IMR-90 (cell line): Measurements from ENCODE around the gene TSACC. TPM values are rescaled to one million over a fixed set of nuclear protein-coding genes. Genes with fewer than 3 reads are reported as not detected.

Experiments used
- ATAC-seq: fragments of 200-7000 bp; cut with Tn5 transposase; 2 replicates; pipeline ENCODE4 v1.9.1; 2020; ENCODE audit warnings: low read depth, mild to moderate bottlenecking, moderate library complexity
- BruUV-seq: library from RNA; stranded (reverse); fragments of 400-500 nt; replicated peaks from 2 replicates; lab custom pipeline; 2021; lab: Mats Ljungman, UMichigan
- CTCF ChIA-PET: fragments of 300-600 bp; formaldehyde crosslinking; extraction: SDS; loops from one replicate; lab custom pipeline; 2021; ENCODE audit warnings: antibody characterized with exemption; lab: Yijun Ruan, JAX
- POLR2A ChIA-PET: fragments of 300-600 bp; sonication (Branson Sonifier 250); formaldehyde crosslinking; loops from one replicate; lab custom pipeline; 2022; ENCODE audit warnings: antibody characterized with exemption; ENCODE audit not compliant: unreplicated experiment; lab: Charles Lee
- DNase-seq: peaks from one replicate; pipeline ENCODE4 v3.0.0; 2013
- H2AFZ ChIP-seq: replicated peaks from 2 replicates; pipeline ENCODE3; 2013; ENCODE audit warnings: low read length, mild to moderate bottlenecking; ENCODE audit not compliant: poor library complexity
- H2AK5ac ChIP-seq: 2 replicates; pipeline ENCODE4 v1.6.1; 2013; ENCODE audit warnings: low read depth, low read length, inconsistent platforms
- H2AK9ac ChIP-seq: replicated peaks from 2 replicates; pipeline ENCODE3; 2013; ENCODE audit warnings: mild to moderate bottlenecking, low read depth, low read length, moderate library complexity; ENCODE audit not compliant: poor library complexity
- H2BK120ac ChIP-seq: 2 replicates; pipeline ENCODE4 v1.6.1; 2013; ENCODE audit warnings: low read depth, low read length, inconsistent platforms
- H2BK15ac ChIP-seq: 3 replicates; pipeline ENCODE4 v1.6.1; 2013; ENCODE audit warnings: low read depth, low read length, inconsistent platforms
- H2BK20ac ChIP-seq: 2 replicates; pipeline ENCODE4 v1.6.1; 2013; ENCODE audit warnings: low read depth, mild to moderate bottlenecking, inconsistent platforms, low read length, moderate library complexity
- H2BK5ac ChIP-seq: 2 replicates; pipeline ENCODE4 v1.6.1; 2013; ENCODE audit warnings: mild to moderate bottlenecking, low read depth, low read length, inconsistent platforms; ENCODE audit not compliant: poor library complexity, severe bottlenecking
- H3K14ac ChIP-seq: replicated peaks from 2 replicates; pipeline ENCODE4 v1.6.1; 2013; ENCODE audit warnings: low read depth, low read length, inconsistent platforms
- H3K18ac ChIP-seq: 2 replicates; pipeline ENCODE4 v1.6.1; 2013; ENCODE audit warnings: low read depth, low read length, control low read depth
- H3K23ac ChIP-seq: 2 replicates; pipeline ENCODE4 v1.6.1; 2013; ENCODE audit warnings: low read depth, low read length, inconsistent platforms
- H3K27ac ChIP-seq: 2 replicates; pipeline ENCODE4 v1.5.1; 2013; ENCODE audit warnings: mild to moderate bottlenecking, control low read depth, low read length; ENCODE audit not compliant: insufficient read depth
- H3K27me3 ChIP-seq: 2 replicates; pipeline ENCODE4 v1.6.1; 2013; ENCODE audit warnings: low read length; ENCODE audit not compliant: control insufficient read depth, insufficient read depth
- H3K36me3 ChIP-seq: 2 replicates; pipeline ENCODE4 v1.6.1; 2013; ENCODE audit warnings: low read length, mixed read lengths; ENCODE audit not compliant: control insufficient read depth, insufficient read depth
- H3K4ac ChIP-seq: 2 replicates; pipeline ENCODE4 v1.6.1; 2013; ENCODE audit warnings: low read depth, low read length, inconsistent platforms
- H3K4me1 ChIP-seq: 2 replicates; pipeline ENCODE4 v1.6.1; 2013; ENCODE audit warnings: low read length, mixed read lengths; ENCODE audit not compliant: control insufficient read depth, insufficient read depth
- H3K4me2 ChIP-seq: 2 replicates; pipeline ENCODE4 v1.6.1; 2013; ENCODE audit warnings: low read depth, mild to moderate bottlenecking, control low read depth, low read length, moderate library complexity
- H3K4me3 ChIP-seq: 2 replicates; pipeline ENCODE4 v1.5.1; 2013; ENCODE audit warnings: low read depth, mild to moderate bottlenecking, control low read depth, low read length, moderate library complexity; ENCODE audit not compliant: insufficient read depth
- H3K56ac ChIP-seq: 2 replicates; pipeline ENCODE4 v1.6.1; 2013; ENCODE audit warnings: low read length, inconsistent platforms; ENCODE audit not compliant: insufficient read depth; ENCODE audit errors: extremely low read depth
- H3K79me1 ChIP-seq, 2 experiments: 2 replicates each; pipeline ENCODE4 v1.6.1; 2013; ENCODE audit warnings: low read length in 2 of 2, inconsistent platforms in 1 of 2, low read depth in 1 of 2
- H3K9ac ChIP-seq: 2 replicates; pipeline ENCODE4 v1.6.1; 2013; ENCODE audit warnings: low read depth, low read length, control low read depth
- H3K9me1 ChIP-seq: 2 replicates; pipeline ENCODE4 v1.6.1; 2013; ENCODE audit warnings: low read length, inconsistent platforms; ENCODE audit not compliant: insufficient read depth
- H3K9me3 ChIP-seq: 2 replicates; pipeline ENCODE4 v1.6.1; 2013; ENCODE audit warnings: low read length; ENCODE audit not compliant: control insufficient read depth, insufficient read depth
- H4K20me1 ChIP-seq: 2 replicates; pipeline ENCODE4 v1.6.1; 2013; ENCODE audit warnings: low read length, inconsistent platforms; ENCODE audit not compliant: insufficient read depth
- H4K5ac ChIP-seq: 2 replicates; pipeline ENCODE4 v1.6.1; 2013; ENCODE audit warnings: mild to moderate bottlenecking, low read depth, low read length, control low read depth
- H4K8ac ChIP-seq, 2 experiments: 2 replicates each; pipeline ENCODE4 v1.6.1; 2013; ENCODE audit warnings: low read depth in 2 of 2, low read length in 2 of 2, control low read depth in 1 of 2, inconsistent platforms in 1 of 2
- H4K91ac ChIP-seq: 2 replicates; pipeline ENCODE4 v1.6.1; 2013; ENCODE audit warnings: low read depth, low read length, inconsistent platforms; ENCODE audit not compliant: insufficient read depth
- BHLHE40 ChIP-seq: fragments of 150-350 bp; IDR thresholded peaks from 2 replicates; pipeline ENCODE4 v1.6.1; 2016; ENCODE audit warnings: mild to moderate bottlenecking, low read depth, low read length
- MXI1 ChIP-seq: IDR thresholded peaks from 2 replicates; pipeline ENCODE4 v1.6.1; 2012; ENCODE audit warnings: low read depth, mild to moderate bottlenecking, low read length, moderate library complexity, borderline replicate concordance
- USF2 ChIP-seq: fragments of 150-350 bp; IDR thresholded peaks from 2 replicates; pipeline ENCODE4 v1.6.1; 2017; ENCODE audit warnings: mild to moderate bottlenecking, antibody characterized with exemption, low read length, low read depth
- WGBS, 2 experiments: methylation state at CpG; one replicate each; pipeline versions ENCODE4 v1.1.5 to v1.1.7; 2013; ENCODE audit warnings: missing lambda C conversion rate in 2 of 2; ENCODE audit not compliant: insufficient read length in 1 of 2; ENCODE audit errors: extremely low coverage in 2 of 2; 5-methylcytosine and 5-hydroxymethylcytosine counted together
- dilution Hi-C: fragments of 300-500 bp; cut with HindIII; formaldehyde crosslinking; loops from one replicate; pipeline ENCODE4 v1.14.3; 2018; ENCODE audit warnings: low sequenced_read_pairs; ENCODE audit not compliant: unreplicated experiment
- in situ Hi-C: fragments of 300-500 bp; cut with MboI; formaldehyde crosslinking; loops from 3 replicates; pipeline ENCODE4 v1.14.3; 2019; ENCODE audit warnings: low sequenced_read_pairs, inconsistent platforms, mixed read lengths
- intact Hi-C: fragments of 100-400 bp; cut with micrococcal nuclease; formaldehyde crosslinking; loops from 2 replicates; pipeline ENCODE4 v1.10.0; 2022
- polyA plus RNA-seq, 3 experiments: library from polyadenylated mRNA; depleted of rRNA; stranded (reverse); fragments of >200 nt; gene quantifications; 2 replicates each; pipeline ENCODE4 v1.2.3, GENCODE V29; 2012; ENCODE audit warnings: low replicate concordance in 1 of 3
- total RNA-seq: library from RNA; depleted of rRNA; stranded (reverse); fragments of >200 nt; gene quantifications from 2 replicates; pipeline ENCODE4 v1.2.3, GENCODE V29; 2012

TSACC gene
- total and polyA plus RNA-seq, 2 of the 4 experiments (the other 2 are of a cell fraction), result 0.75 TPM; not detected in 1

- peak within 1 kb of the TSS; percentile 3 for H2BK5ac ChIP-seq
- H3K9me1 ChIP-seq, result peaks cover 6% of the 10 kb centered on the region; the same call in 1 of the 2 replicates
- no peaks in the 10 kb centered on the region for H3K27me3 ChIP-seq
- H3K18ac ChIP-seq, result no peak within 1 kb of the TSS; the same call in 1 of the 2 replicates
- H3K9ac ChIP-seq, result peak within 1 kb of the TSS; percentile 59
- intact Hi-C loops, result no loop called here
- H3K4ac ChIP-seq, result peak within 1 kb of the TSS; percentile 86
- peak within 1 kb of the TSS; percentile 93 for H2AFZ ChIP-seq
- DNase-seq, result peak; percentile 64
- ChIA-PET CTCF (no interaction called here), POLR2A (interaction anchor here (1.1 kb wide), 1 partner anchor 13 kb away, joined by 4 read pairs; the partner anchor contains the start of gene SMG5)
- dilution Hi-C loops, result no loop called here
- H3K56ac ChIP-seq, result peak within 1 kb of the TSS; percentile 74; the same call in 1 of the 2 replicates
- no TSS peak for BruUV-seq
- peak within 1 kb of the TSS; percentile 95 to 96 for H4K8ac ChIP-seq
- TF ChIP-seq MXI1 (no peak), USF2 (peak; percentile 98), BHLHE40 (peak; percentile 47; the same call in 1 of the 2 replicates)
- H3K23ac ChIP-seq, result peak within 1 kb of the TSS; percentile 54
- peak within 1 kb of the TSS; percentile 83 for H4K91ac ChIP-seq
- H2BK20ac ChIP-seq, result peak within 1 kb of the TSS; percentile 27; the same call in 1 of the 2 replicates
- no peaks in the 10 kb centered on the region for H4K20me1 ChIP-seq
- in situ Hi-C loops, result no loop called here
- H3K4me2 ChIP-seq, result peak within 1 kb of the TSS; percentile 74
- peak within 1 kb of the TSS; percentile 1 for H3K27ac ChIP-seq
- peaks cover 3 to 26% of the 10 kb centered on the region in 2 experiments for H3K79me1 ChIP-seq
- peak; percentile 33; the same call in 1 of the 2 replicates for ATAC-seq
- H2BK120ac ChIP-seq, result 0 out of 2 replicates have a peak within 1 kb of the TSS, but pooled peaks have one; percentile 33
- H3K4me3 ChIP-seq, result peak within 1 kb of the TSS; percentile 53
- peak within 1 kb of the TSS; percentile 95 for H3K14ac ChIP-seq
- peaks cover 2% of the 10 kb centered on the region; the same call in 1 of the 2 replicates for H3K4me1 ChIP-seq
- peak within 1 kb of the TSS; percentile 79; the same call in 1 of the 2 replicates for H2AK5ac ChIP-seq
- H2BK15ac ChIP-seq, result peak within 1 kb of the TSS; percentile 93
- H3K36me3 ChIP-seq, result peaks cover 9% of the 10 kb centered on the region; the same call in 1 of the 2 replicates
- peak within 1 kb of the TSS; percentile 84 for H4K5ac ChIP-seq
- no peaks in the 10 kb centered on the region for H3K9me3 ChIP-seq
- peak within 1 kb of the TSS; percentile 80 for H2AK9ac ChIP-seq
- no CpG with 5 or more reads among the region's 17 CpGs for WGBS, 2 experiments
Measured at GRCh38 chr1:156295391-156295947, 42.9 kb upstream of the TSACC start, which contains the start of gene GLMP. GLMP (minus strand) TSS chr1:156295679; CDS start chr1:156295645, 34 bp downstream.
